ENCODE data around the gene ZNF605. TPM values are rescaled to one million over a fixed set of nuclear protein-coding genes. Genes with fewer than 3 reads are reported as not detected.

ZNF605 gene
- total and polyA plus RNA-seq, 9 of the 15 experiments (the other 6 are each of a cell fraction or from before 2014, with no cell fraction given), result 0.45 to 1.1 (median 0.68) TPM

DNA sequence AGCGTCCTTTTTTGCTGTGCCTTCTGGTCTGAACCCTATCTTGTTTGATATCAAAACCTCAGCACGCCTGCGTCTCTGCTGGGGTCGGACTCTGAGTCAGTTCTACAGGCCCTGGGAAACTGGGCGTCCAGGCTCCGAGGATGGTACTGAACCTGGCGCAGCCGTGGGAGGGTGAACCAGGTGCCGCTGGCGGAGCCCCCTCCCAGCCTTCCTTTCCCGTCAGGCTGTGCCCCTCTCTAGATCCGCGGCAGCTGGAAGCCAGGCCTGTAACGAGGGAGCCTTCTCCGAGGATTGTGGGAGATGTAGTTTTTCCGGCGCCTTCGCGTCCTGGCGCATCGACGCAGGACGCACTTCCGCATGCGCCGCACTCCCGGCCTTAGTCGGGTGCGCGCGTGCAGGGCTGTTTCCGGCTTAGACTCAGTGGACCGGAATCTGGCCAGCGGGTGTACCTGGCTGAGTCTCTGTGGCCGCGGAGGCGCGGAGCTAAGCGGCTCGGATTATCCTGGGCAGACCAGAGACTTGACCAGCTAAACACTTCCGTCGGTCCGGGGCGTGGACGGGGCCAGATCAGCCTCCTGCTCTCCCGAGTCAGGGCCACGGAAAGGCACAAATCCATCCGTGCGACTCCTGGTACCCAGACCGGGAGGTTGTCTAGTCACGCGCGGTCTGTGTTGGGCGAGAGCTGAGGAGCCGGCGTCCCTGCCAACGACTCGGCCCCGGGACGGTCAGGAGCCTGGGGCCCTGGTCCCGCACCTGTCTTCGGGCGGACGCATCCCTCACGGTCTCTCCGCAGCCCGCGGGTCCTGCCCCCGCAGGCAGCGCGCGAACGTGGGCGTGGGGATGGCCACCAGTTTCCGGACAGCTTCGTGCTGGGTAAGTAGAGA, 30.1 kb upstream of the ZNF605 start, which contains the start of gene ZNF26 (continued):
- TF ChIP-seq MTF1 (CRISPR knock-in tag; IDR thresholded peaks at IDR 0.05; ENCODE audit: borderline replicate concordance), result no peak
- no peak for TF ChIP-seq HNRNPL (IDR thresholded peaks at IDR 0.05; ENCODE audit: low read depth, low read length)
- TF ChIP-seq TCF7L2 (IDR thresholded peaks at IDR 0.05; ENCODE audit: low read depth, low read length), result no peak; the same call in 1 of the 2 replicates
- TF ChIP-seq SIRT6 (IDR thresholded peaks at IDR 0.05; ENCODE audit: low read depth, low read length), result no peak
- TF ChIP-seq OTX1 (CRISPR knock-in tag; IDR thresholded peaks at IDR 0.05), result no peak
- TF ChIP-seq, protein P1, sequence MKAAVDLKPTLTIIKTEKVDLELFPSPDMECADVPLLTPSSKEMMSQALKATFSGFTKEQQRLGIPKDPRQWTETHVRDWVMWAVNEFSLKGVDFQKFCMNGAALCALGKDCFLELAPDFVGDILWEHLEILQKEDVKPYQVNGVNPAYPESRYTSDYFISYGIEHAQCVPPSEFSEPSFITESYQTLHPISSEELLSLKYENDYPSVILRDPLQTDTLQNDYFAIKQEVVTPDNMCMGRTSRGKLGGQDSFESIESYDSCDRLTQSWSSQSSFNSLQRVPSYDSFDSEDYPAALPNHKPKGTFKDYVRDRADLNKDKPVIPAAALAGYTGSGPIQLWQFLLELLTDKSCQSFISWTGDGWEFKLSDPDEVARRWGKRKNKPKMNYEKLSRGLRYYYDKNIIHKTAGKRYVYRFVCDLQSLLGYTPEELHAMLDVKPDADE (conservative IDR thresholded peaks at IDR 0.05; ENCODE audit: control insufficient read depth, low read depth, low read length), result peak; percentile 97
- TF ChIP-seq ZKSCAN8 (CRISPR knock-in tag; IDR thresholded peaks at IDR 0.05), result no peak
- peak; percentile 47; the same call in 1 of the 2 replicates for TF ChIP-seq MTA3 (IDR thresholded peaks at IDR 0.05; ENCODE audit: borderline replicate concordance)
- no peak for TF ChIP-seq NR0B1 (IDR thresholded peaks at IDR 0.05; ENCODE audit: partially characterized antibody)
- peak; percentile 63; the same call in 1 of the 2 replicates for TF ChIP-seq NR2C2 (CRISPR knock-in tag; IDR thresholded peaks at IDR 0.05)
- peak; percentile 82 for TF ChIP-seq NR2C2 (tag; IDR thresholded peaks at IDR 0.05)
- TF ChIP-seq ZNF146 (CRISPR knock-in tag; IDR thresholded peaks at IDR 0.05; ENCODE audit: unreplicated experiment), result no peak
- TF ChIP-seq BRD9 (IDR thresholded peaks at IDR 0.05; ENCODE audit: low read depth, partially characterized antibody), result no peak
- peak in 2 of 3 experiments; percentile 42 to 89; a peak in 2 of 6 replicates for TF ChIP-seq ZBTB11 (CRISPR knock-in tag; IDR thresholded peaks at IDR 0.05)
- TF ChIP-seq HEY1 (CRISPR knock-in tag; IDR thresholded peaks at IDR 0.05; ENCODE audit: borderline replicate concordance), result no peak
- TF ChIP-seq, protein P2, sequence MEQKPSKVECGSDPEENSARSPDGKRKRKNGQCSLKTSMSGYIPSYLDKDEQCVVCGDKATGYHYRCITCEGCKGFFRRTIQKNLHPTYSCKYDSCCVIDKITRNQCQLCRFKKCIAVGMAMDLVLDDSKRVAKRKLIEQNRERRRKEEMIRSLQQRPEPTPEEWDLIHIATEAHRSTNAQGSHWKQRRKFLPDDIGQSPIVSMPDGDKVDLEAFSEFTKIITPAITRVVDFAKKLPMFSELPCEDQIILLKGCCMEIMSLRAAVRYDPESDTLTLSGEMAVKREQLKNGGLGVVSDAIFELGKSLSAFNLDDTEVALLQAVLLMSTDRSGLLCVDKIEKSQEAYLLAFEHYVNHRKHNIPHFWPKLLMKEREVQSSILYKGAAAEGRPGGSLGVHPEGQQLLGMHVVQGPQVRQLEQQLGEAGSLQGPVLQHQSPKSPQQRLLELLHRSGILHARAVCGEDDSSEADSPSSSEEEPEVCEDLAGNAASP (IDR thresholded peaks at IDR 0.05), result no peak
- TF ChIP-seq EWSR1 (IDR thresholded peaks at IDR 0.05; ENCODE audit: borderline replicate concordance, low read depth, partially characterized antibody), result no peak
- no peak for TF ChIP-seq PTTG1 (tag; IDR thresholded peaks at IDR 0.05; ENCODE audit: low read depth)
- TF ChIP-seq ZNF436 (CRISPR knock-in tag; IDR thresholded peaks at IDR 0.05), result no peak
